AG09309 (cell line): ENCODE data around the gene IFNGR1.

Experiments
- DNase-seq: peaks from one replicate; pipeline ENCODE4 v3.0.0-alpha.2; 2010; ENCODE audit warnings: low read depth
- H3K4me3 ChIP-seq: 2 replicates; pipeline ENCODE4 v1.5.1; 2011; ENCODE audit warnings: mild to moderate bottlenecking, low read depth, low read length, moderate library complexity; ENCODE audit not compliant: control insufficient read depth
- TF ChIP-seq, protein P1 (sequence below): IDR thresholded peaks from 2 replicates; pipeline ENCODE4 v1.5.1; 2011; ENCODE audit warnings: mild to moderate bottlenecking, low read depth, low read length, inconsistent platforms; ENCODE audit not compliant: insufficient read depth, control insufficient read depth; ENCODE audit errors: missing control alignments

The IFNGR1 gene

DNA sequence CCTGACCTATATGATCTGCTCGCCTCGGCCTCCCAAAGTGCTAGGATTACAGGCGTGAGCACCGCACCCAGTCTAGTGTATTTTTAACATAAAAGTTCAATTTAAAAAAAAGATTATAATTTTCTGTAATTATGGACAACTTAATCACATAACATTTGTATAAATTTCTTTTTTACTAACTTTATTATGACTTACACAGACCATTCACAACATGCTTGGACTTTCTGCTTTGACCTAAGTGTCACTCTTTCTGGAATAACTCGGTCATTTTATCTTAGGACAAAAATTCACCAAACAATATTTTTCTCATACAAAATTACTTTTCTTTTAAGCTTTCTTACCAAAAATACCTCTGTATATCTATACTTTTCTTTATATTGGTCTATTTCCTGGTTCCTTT is 30.3 kb downstream of the IFNGR1 start:
- H3K4me3 ChIP-seq = no peak overlapping the region
- TF ChIP-seq, protein P1, sequence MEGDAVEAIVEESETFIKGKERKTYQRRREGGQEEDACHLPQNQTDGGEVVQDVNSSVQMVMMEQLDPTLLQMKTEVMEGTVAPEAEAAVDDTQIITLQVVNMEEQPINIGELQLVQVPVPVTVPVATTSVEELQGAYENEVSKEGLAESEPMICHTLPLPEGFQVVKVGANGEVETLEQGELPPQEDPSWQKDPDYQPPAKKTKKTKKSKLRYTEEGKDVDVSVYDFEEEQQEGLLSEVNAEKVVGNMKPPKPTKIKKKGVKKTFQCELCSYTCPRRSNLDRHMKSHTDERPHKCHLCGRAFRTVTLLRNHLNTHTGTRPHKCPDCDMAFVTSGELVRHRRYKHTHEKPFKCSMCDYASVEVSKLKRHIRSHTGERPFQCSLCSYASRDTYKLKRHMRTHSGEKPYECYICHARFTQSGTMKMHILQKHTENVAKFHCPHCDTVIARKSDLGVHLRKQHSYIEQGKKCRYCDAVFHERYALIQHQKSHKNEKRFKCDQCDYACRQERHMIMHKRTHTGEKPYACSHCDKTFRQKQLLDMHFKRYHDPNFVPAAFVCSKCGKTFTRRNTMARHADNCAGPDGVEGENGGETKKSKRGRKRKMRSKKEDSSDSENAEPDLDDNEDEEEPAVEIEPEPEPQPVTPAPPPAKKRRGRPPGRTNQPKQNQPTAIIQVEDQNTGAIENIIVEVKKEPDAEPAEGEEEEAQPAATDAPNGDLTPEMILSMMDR = no peak
- no peak for DNase-seq

DNA sequence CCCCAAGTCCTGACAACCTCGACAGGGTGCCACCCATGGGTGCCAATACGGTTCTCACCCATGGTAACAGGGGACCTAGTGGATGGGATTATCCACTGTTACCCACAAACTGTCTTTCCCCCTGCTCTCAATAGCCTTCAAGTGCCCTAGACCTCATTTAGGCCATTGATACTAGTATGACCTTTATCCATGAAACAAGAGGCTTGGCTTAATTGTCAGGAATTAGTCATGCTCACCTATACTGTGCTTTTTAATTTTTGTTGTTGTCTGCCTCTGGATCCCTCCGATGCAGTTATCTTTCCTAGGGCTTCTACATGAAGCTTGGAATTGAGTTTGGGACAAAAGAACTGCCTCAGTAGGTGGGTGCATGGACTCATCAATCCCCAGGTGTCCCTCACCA is 33.9 kb downstream of the IFNGR1 start:
- TF ChIP-seq, protein P1 = no peak
- H3K4me3 ChIP-seq = no peak overlapping the region
- no peak for DNase-seq

- H3K4me3 ChIP-seq = no peak overlapping the region
- DNase-seq = no peak
- TF ChIP-seq, protein P1 = no peak
Observed at GRCh38 chr6:137182654-137183073, 36.5 kb downstream of the IFNGR1 start.

DNA sequence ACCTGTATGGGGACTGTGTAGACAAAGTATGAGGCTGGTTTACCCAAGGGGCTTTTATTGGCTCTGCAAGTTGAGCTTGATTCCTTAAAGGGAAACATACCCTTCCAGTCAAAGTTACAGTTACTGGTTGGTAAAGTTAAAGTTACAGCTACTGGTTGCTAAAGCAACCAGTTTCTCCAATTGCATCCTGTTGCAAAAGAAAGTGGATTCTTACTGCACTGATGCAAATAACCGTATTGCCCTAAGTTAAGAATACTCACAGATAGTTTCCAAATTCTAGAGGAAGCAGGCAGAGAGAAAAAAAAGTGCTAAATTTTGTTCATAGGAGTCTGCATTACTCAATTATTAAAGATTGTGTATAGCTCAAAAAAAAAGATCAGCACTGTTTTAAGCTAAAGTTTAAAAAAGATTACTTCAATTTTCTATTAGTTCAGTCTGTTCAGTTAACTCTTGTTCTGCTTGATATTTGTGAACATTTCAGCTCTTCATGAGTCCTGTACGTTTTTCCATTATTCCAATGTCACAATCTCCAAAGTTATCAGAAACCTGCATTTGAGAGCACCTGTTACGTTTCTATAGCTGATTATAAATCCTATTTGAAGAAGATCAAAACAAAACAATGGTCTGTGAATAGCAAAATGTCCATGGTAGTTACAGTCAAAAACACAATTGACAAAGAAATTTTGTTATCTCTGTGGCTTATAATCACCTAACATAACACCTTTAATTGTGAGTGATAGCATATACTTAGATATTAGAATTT is 37.1 kb downstream of the IFNGR1 start:
- H3K4me3 ChIP-seq = no peak overlapping the region
- TF ChIP-seq, protein P1 = no peak
- no peak for DNase-seq

DNA sequence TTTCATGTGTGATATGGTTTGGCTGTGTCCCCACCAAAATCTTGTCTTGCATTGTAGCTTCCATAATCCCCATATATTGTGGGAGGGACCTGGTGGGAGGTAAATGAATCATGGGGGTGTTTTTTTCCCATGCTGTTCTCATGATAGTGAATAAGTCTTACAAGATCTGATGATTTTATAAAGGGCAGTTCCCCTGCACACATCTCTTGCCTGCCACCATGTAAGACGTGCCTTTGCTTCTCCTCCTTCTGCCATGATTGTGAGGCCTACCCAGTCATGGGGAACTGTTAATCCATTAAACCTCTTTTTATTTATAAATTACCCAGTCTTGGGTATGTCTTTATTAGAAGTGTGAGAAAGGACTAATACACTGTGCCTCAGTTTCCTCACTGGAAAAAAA is 41.6 kb downstream of the IFNGR1 start:
- no peak overlapping the region for H3K4me3 ChIP-seq
- no peak for DNase-seq
- TF ChIP-seq, protein P1 = no peak

GRCh38 chr6:137176729-137177128 is 42.5 kb downstream of the IFNGR1 start:
- H3K4me3 ChIP-seq = no peak overlapping the region
- DNase-seq = no peak
- TF ChIP-seq, protein P1 = no peak
